Testis (tissue), 3 donors: Measurements from ENCODE around the gene H1-8. TPM values are rescaled to one million over a fixed set of nuclear protein-coding genes. Genes with fewer than 3 reads are reported as not detected.

Source experiments
- DNase-seq: peaks from one replicate; pipeline ENCODE4 v3.0.0-alpha.2; 2019
- H3K27ac ChIP-seq, 2 donors: fragments of 200-600 bp; sonication (generic); one replicate each; pipeline ENCODE4 v1.5.1; 2019
- H3K27me3 ChIP-seq: fragments of 200-600 bp; sonication (generic); one replicate; pipeline ENCODE4 v1.5.1; 2019
- H3K36me3 ChIP-seq: fragments of 200-600 bp; sonication (generic); one replicate; pipeline ENCODE4 v1.5.1; 2017; ENCODE audit warnings: low read depth; ENCODE audit errors: missing control alignments
- H3K4me1 ChIP-seq: fragments of 200-600 bp; sonication (generic); one replicate; pipeline ENCODE4 v1.5.1; 2019
- H3K4me3 ChIP-seq, 2 donors: fragments of 200-600 bp; sonication (generic); one replicate each; pipeline ENCODE4 v1.5.1; 2017 to 2019
- H3K9me3 ChIP-seq: fragments of 200-600 bp; sonication (generic); one replicate; pipeline ENCODE4 v1.5.1; 2017
- CTCF ChIP-seq, 3 experiments: fragments of 450-650 bp in 2 of 3; fragments of 200-600 bp in 1 of 3; sonication (generic) in 1 of 3; IDR thresholded peaks; one replicate each; pipeline ENCODE4 v1.5.1; 2016 to 2019; ENCODE audit warnings: antibody characterized with exemption in 3 of 3, mild to moderate bottlenecking in 2 of 3, moderate library complexity in 1 of 3
- POLR2A ChIP-seq: fragments of 450-650 bp; IDR thresholded peaks from one replicate; pipeline ENCODE4 v1.6.1; 2017; ENCODE audit warnings: antibody characterized with exemption, mild to moderate bottlenecking, moderate library complexity
- WGBS, 2 donors: methylation state at CpG; one replicate each; pipeline ENCODE4 v1.1.5; 2018; 5-methylcytosine and 5-hydroxymethylcytosine counted together
- intact Hi-C: fragments of 100-400 bp; cut with DNase I; formaldehyde crosslinking; loops from one replicate; pipeline ENCODE4 v1.15.1; 2023; ENCODE audit warnings: low total_unique reads
- polyA plus RNA-seq: library from polyadenylated mRNA; stranded (reverse); fragments of 350-450 nt; fragmentation: Illumina TruSeq; extraction: RNeasy Lipid Tissue Mini Kit (QIAGEN cat#74804); gene quantifications from one replicate; pipeline ENCODE4 v1.2.3, GENCODE V29; 2014; ENCODE audit warnings: low read depth, low replicate concordance; ENCODE audit not compliant: insufficient read depth
- total RNA-seq, 2 donors: library from RNA; depleted of rRNA; stranded (reverse); fragments of >200 nt; gene quantifications; one replicate each; pipeline ENCODE4 v1.2.3, GENCODE V29; 2016

The H1-8 gene
- total and polyA plus RNA-seq, 3 donors from 2014 or later: 4.2 to 8.6 (median 4.8) TPM

- DNase-seq: no peak
These were observed 5.4 kb downstream of the H1-8 start for GRCh38 chr3:129548104-129548965.

GRCh38 chr3:129549006-129549800 is 6.2 kb downstream of the H1-8 start:
- no peak for DNase-seq
- Histone ChIP-seq H3K27ac (no peak overlapping the region), H3K4me1 (peaks cover 9% of the 10 kb centered on the region), H3K9me3 (no peaks in the 10 kb centered on the region), H3K4me3 (no peak overlapping the region), H3K36me3 (no peaks in the 10 kb centered on the region), H3K27me3 (no peaks in the 10 kb centered on the region)
- intact Hi-C loops: no loop called here
- TF ChIP-seq CTCF (IDR thresholded peaks at IDR 0.05): no peak
- no peak for TF ChIP-seq POLR2A
- 92 to 94% methylated on average over 16 to 18 of the region's 18 CpGs for WGBS, 2 donors

More at GRCh38 chr3:129548104-129548965, 5.4 kb downstream of the H1-8 start:
- H3K27me3 ChIP-seq: no peaks in the 10 kb centered on the region
- H3K27ac ChIP-seq: no peak overlapping the region
- intact Hi-C loops: no loop called here
- no peaks in the 10 kb centered on the region for H3K36me3 ChIP-seq
- H3K4me3 ChIP-seq: no peak overlapping the region
- 88 to 92% methylated on average over 18 to 19 of the region's 19 CpGs for WGBS, 2 donors
- no peaks in the 10 kb centered on the region for H3K9me3 ChIP-seq
- H3K4me1 ChIP-seq: peaks cover 1% of the 10 kb centered on the region
- TF ChIP-seq CTCF (IDR thresholded peaks at IDR 0.05): no peak
- no peak for TF ChIP-seq POLR2A

- intact Hi-C loops: loop anchor here (10.0 kb wide), 1 partner anchor 55 kb away; the partner anchor contains the start of gene PLXND1
These were observed 6.8 kb downstream of the H1-8 start for GRCh38 chr3:129549805-129550204.

More at GRCh38 chr3:129549805-129550204, 6.8 kb downstream of the H1-8 start:
- no peak for TF ChIP-seq CTCF (IDR thresholded peaks at IDR 0.05)
- H3K9me3 ChIP-seq: no peaks in the 10 kb centered on the region
- WGBS, 2 donors: 88 to 89% methylated on average over 3 of the region's 3 CpGs
- H3K27me3 ChIP-seq: no peaks in the 10 kb centered on the region
- no peak for DNase-seq
- no peak overlapping the region for H3K4me3 ChIP-seq
- H3K4me1 ChIP-seq: peaks cover 15% of the 10 kb centered on the region
- H3K27ac ChIP-seq: no peak overlapping the region
- H3K36me3 ChIP-seq: no peaks in the 10 kb centered on the region
